OCI-LY7 (cell line): ENCODE data around the gene SMARCA2. TPM values are rescaled to one million over a fixed set of nuclear protein-coding genes. Genes with fewer than 3 reads are reported as not detected.

ENCODE experiments used
- BruUV-seq: library from RNA; stranded (reverse); fragments of 400-500 nt; replicated peaks from 2 replicates; lab custom pipeline; 2021; lab: Mats Ljungman, UMichigan
- CTCF ChIA-PET: fragments of 300-600 bp; sonication (Branson Sonifier 250); formaldehyde crosslinking; loops from one replicate; lab custom pipeline; 2022; ENCODE audit warnings: antibody characterized with exemption; ENCODE audit not compliant: unreplicated experiment; lab: Charles Lee
- POLR2A ChIA-PET: fragments of 300-600 bp; sonication (Branson Sonifier 250); formaldehyde crosslinking; loops from one replicate; lab custom pipeline; 2022; ENCODE audit warnings: antibody characterized with exemption; lab: Charles Lee
- DNase-seq: peaks from one replicate; pipeline ENCODE4 v3.0.0-alpha.2; 2015; ENCODE audit warnings: low spot score
- H2AFZ ChIP-seq: fragments of 200-600 bp; sonication (generic), shearing (Covaris generic); 2 replicates; pipeline ENCODE4 v1.6.1; 2014; ENCODE audit warnings: mild to moderate bottlenecking, antibody characterized with exemption, low read length, moderate library complexity
- H3K27ac ChIP-seq: fragments of 200-600 bp; sonication (generic); 2 replicates; pipeline ENCODE4 v1.5.1; 2014; ENCODE audit warnings: mixed run types, low read depth, mild to moderate bottlenecking, moderate library complexity, low read length, inconsistent platforms; ENCODE audit not compliant: poor library complexity, severe bottlenecking
- H3K36me3 ChIP-seq: fragments of 200-600 bp; sonication (generic); 2 replicates; pipeline ENCODE4 v1.6.1; 2014; ENCODE audit warnings: mild to moderate bottlenecking, antibody characterized with exemption, low read length, moderate library complexity, mixed read lengths; ENCODE audit not compliant: insufficient read depth
- H3K4me1 ChIP-seq: fragments of 200-600 bp; sonication (generic); 2 replicates; pipeline ENCODE4 v1.5.1; 2014; ENCODE audit warnings: mild to moderate bottlenecking, low read length; ENCODE audit not compliant: insufficient read depth, poor library complexity, severe bottlenecking
- H3K4me2 ChIP-seq: fragments of 200-600 bp; sonication (generic); 2 replicates; pipeline ENCODE4 v1.6.1; 2014; ENCODE audit warnings: mild to moderate bottlenecking, low read length
- H3K4me3 ChIP-seq: fragments of 200-600 bp; sonication (generic); 2 replicates; pipeline ENCODE4 v1.5.1; 2014; ENCODE audit warnings: mild to moderate bottlenecking, low read depth, low read length; ENCODE audit not compliant: poor library complexity, severe bottlenecking
- H3K79me2 ChIP-seq: fragments of 200-600 bp; sonication (generic); 2 replicates; pipeline ENCODE4 v1.6.1; 2016; ENCODE audit warnings: low read depth, mild to moderate bottlenecking, low read length, moderate library complexity, mixed read lengths; ENCODE audit not compliant: insufficient read depth
- H3K9me2 ChIP-seq: fragments of 200-600 bp; sonication (generic); 2 replicates; pipeline ENCODE4 v1.6.1; 2016; ENCODE audit warnings: mild to moderate bottlenecking, low read length, mixed read lengths; ENCODE audit not compliant: insufficient read depth
- H3K9me3 ChIP-seq: fragments of 200-600 bp; sonication (generic); 2 replicates; pipeline ENCODE4 v1.6.1; 2014; ENCODE audit warnings: mild to moderate bottlenecking, mixed run types, low read length, mixed read lengths
- H4K20me1 ChIP-seq: fragments of 200-600 bp; sonication (generic); 2 replicates; pipeline ENCODE4 v1.6.1; 2014; ENCODE audit warnings: mild to moderate bottlenecking, antibody characterized with exemption, low read length, moderate library complexity, mixed read lengths; ENCODE audit not compliant: insufficient read depth
- EZH2phosphoT487 ChIP-seq: fragments of 200-600 bp; sonication (generic); IDR thresholded peaks from 2 replicates; pipeline ENCODE4 v1.6.1; 2018; ENCODE audit warnings: low read depth, borderline replicate concordance, mild to moderate bottlenecking, mixed run types, antibody characterized with exemption, low read length, moderate library complexity, mixed read lengths
- intact Hi-C: fragments of 100-400 bp; cut with micrococcal nuclease; formaldehyde crosslinking; loops from one replicate; pipeline ENCODE4 v1.10.0; 2022; ENCODE audit not compliant: unreplicated experiment
- total RNA-seq, 2 experiments: library from RNA; depleted of rRNA in 1 of 2; stranded (reverse); fragments of >200 nt in 1 of 2; shearing (Covaris generic) in 1 of 2; gene quantifications; 2 replicates each; pipeline ENCODE4 v1.2.3, GENCODE V29; 2014 to 2022
- TF ChIP-seq, protein P1 (sequence below): fragments of 200-600 bp; sonication (generic); conservative IDR thresholded peaks from 2 replicates; pipeline ENCODE4 v1.5.1; 2014; ENCODE audit warnings: mild to moderate bottlenecking, antibody characterized with exemption, low read length, moderate library complexity, mixed read lengths

The SMARCA2 gene
- total RNA-seq, 2 experiments from 2014 or later, result 54.8 to 80.6 TPM

DNA sequence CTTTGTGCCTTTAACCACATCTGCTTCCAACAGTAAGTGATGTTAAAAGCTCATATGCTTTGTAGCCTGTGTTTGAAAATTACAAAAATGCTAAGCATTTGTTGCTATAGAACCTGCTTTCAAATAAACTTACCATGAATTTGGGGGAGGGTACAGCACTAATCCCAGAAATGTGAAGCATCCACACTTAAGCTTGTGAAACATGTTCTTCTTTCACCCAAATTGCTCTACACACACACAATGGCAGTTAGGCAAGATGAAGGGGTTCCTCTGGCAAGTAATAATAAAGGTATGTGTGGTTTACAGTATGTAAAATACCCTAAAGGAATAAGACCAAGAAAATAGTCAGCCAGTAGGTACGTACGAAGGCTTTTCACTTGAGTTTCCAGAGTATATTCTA is 165.6 kb downstream of the SMARCA2 start:
- no peak overlapping the region for H2AFZ ChIP-seq
- peaks cover 19% of the 10 kb centered on the region; the same call in 1 of the 2 replicates for H3K36me3 ChIP-seq
- no peak overlapping the region for H3K4me2 ChIP-seq
- intact Hi-C loops, result loop anchor here (2.0 kb wide), 1 partner anchor 34 kb away; no protein-coding TSS in a partner anchor
- TF ChIP-seq, protein P1, sequence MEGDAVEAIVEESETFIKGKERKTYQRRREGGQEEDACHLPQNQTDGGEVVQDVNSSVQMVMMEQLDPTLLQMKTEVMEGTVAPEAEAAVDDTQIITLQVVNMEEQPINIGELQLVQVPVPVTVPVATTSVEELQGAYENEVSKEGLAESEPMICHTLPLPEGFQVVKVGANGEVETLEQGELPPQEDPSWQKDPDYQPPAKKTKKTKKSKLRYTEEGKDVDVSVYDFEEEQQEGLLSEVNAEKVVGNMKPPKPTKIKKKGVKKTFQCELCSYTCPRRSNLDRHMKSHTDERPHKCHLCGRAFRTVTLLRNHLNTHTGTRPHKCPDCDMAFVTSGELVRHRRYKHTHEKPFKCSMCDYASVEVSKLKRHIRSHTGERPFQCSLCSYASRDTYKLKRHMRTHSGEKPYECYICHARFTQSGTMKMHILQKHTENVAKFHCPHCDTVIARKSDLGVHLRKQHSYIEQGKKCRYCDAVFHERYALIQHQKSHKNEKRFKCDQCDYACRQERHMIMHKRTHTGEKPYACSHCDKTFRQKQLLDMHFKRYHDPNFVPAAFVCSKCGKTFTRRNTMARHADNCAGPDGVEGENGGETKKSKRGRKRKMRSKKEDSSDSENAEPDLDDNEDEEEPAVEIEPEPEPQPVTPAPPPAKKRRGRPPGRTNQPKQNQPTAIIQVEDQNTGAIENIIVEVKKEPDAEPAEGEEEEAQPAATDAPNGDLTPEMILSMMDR, result no peak
- TF ChIP-seq EZH2phosphoT487, result no peak
- no peak overlapping the region for H3K27ac ChIP-seq
- no peaks in the 10 kb centered on the region for H3K9me3 ChIP-seq
- no peaks in the 10 kb centered on the region for H3K79me2 ChIP-seq
- H4K20me1 ChIP-seq, result no peaks in the 10 kb centered on the region
- POLR2A ChIA-PET, result interaction anchor here (0.7 to 1.1 kb wide), 8 partner anchors 9 to 309 kb away, joined by 3 to 4 read pairs (median 3); no protein-coding TSS in a partner anchor
- CTCF ChIA-PET, result interaction anchor here (0.6 to 1.6 kb wide), 3 partner anchors 9 to 1073 kb away, joined by 3 to 6 read pairs (median 3); no protein-coding TSS in a partner anchor
- no peaks in the 10 kb centered on the region for H3K9me2 ChIP-seq
- no TSS peak for BruUV-seq
- no peaks in the 10 kb centered on the region for H3K4me1 ChIP-seq
- no peak for DNase-seq
- H3K4me3 ChIP-seq, result no peak overlapping the region

DNA sequence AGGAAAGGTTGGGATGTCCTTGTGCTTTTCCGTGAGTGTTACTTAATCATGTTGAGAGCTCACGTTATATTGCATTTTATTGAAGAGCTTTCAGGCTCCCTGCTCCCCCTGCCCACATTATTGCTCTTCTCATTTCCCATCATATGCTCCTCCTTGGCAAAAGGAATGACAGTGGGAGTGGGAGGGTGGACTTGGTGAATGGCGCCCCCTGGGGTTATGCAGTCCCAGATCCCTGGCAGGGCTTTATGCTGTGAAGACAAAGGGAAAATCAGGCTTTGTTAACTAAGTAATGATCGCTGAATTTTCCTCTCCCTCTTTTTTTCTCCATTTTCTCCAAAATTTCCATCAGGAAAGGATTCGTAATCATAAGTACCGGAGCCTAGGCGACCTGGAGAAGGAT is 166.6 kb downstream of the SMARCA2 start:
- H3K9me2 ChIP-seq, result no peaks in the 10 kb centered on the region
- no peaks in the 10 kb centered on the region for H3K4me1 ChIP-seq
- BruUV-seq, result no TSS peak
- POLR2A ChIA-PET, result interaction anchor here (0.6 to 1.1 kb wide), 4 partner anchors 9 to 47 kb away, joined by 3 to 4 read pairs (median 4); no protein-coding TSS in a partner anchor
- TF ChIP-seq, protein P1, result peak; percentile 85
- TF ChIP-seq EZH2phosphoT487, result no peak
- H4K20me1 ChIP-seq, result no peaks in the 10 kb centered on the region
- H3K36me3 ChIP-seq, result peaks cover 29% of the 10 kb centered on the region; the same call in 1 of the 2 replicates
- no peak overlapping the region for H2AFZ ChIP-seq
- no peaks in the 10 kb centered on the region for H3K79me2 ChIP-seq
- no peaks in the 10 kb centered on the region for H3K9me3 ChIP-seq
- no peak overlapping the region for H3K4me3 ChIP-seq
- H3K4me2 ChIP-seq, result no peak overlapping the region
- intact Hi-C loops, result loop anchor here (2.0 kb wide), 1 partner anchor 35 kb away; no protein-coding TSS in a partner anchor
- no peak overlapping the region for H3K27ac ChIP-seq
- CTCF ChIA-PET, result interaction anchor here (1.3 to 1.6 kb wide), 2 partner anchors 10 to 12 kb away, joined by 3 to 6 read pairs; no protein-coding TSS in a partner anchor
- DNase-seq, result peak; percentile 24

DNA sequence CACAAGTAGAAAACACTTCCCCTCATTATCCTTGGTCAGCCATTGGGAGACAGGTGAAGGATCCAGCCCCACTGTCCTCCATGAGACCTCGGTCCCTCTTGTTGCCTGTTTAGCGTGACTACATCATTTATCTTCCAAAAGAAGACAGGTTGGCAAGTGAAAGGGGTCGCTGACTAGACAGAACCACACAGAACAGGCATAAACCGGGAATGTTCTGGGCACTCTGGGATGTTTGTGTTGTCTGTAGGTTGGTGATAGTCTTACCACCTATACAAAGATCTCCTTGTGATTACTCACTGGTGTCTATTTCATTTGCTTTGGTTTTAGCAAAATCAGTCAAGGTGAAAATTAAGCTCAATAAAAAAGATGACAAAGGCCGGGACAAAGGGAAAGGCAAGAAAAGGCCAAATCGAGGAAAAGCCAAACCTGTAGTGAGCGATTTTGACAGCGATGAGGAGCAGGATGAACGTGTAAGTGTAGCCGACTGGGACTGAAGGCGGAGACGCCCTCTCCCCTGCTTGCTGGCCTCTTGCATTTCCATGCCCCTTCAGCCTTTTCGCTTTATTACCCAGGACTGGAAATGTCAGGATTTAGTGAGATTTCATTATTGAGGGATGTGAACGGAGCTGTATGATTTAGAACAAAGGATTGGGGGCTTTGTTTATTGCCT is 175.9 kb downstream of the SMARCA2 start:
- Histone ChIP-seq H3K4me3 (no peak overlapping the region), H3K9me2 (no peaks in the 10 kb centered on the region), H4K20me1 (no peaks in the 10 kb centered on the region), H2AFZ (no peak overlapping the region), H3K4me1 (no peaks in the 10 kb centered on the region), H3K4me2 (no peak overlapping the region), H3K9me3 (no peaks in the 10 kb centered on the region), H3K27ac (no peak overlapping the region), H3K36me3 (peaks cover 59% of the 10 kb centered on the region), H3K79me2 (no peaks in the 10 kb centered on the region)
- ChIA-PET CTCF (no interaction called here), POLR2A (interaction anchor here (0.6 kb wide), 1 partner anchor 8 kb away, joined by 3 read pairs; no protein-coding TSS in a partner anchor)
- BruUV-seq, result no TSS peak
- TF ChIP-seq, protein P1, result no peak
- TF ChIP-seq EZH2phosphoT487, result no peak
- DNase-seq, result no peak
- intact Hi-C loops, result no loop called here
